SH-SY5Y (cell line): ENCODE results near the gene CPXM1.

Experiments used
- GATA2 ChIP-seq: IDR thresholded peaks from 2 replicates; pipeline ENCODE4 v1.6.1; 2011; ENCODE audit warnings: mild to moderate bottlenecking, low read depth, low read length
- GATA3 ChIP-seq: IDR thresholded peaks from 2 replicates; pipeline ENCODE4 v1.6.1; 2011; ENCODE audit warnings: low read depth, mild to moderate bottlenecking, low read length, moderate library complexity

GRCh38 chr20:2817341-2817726 is 16.9 kb upstream of the CPXM1 start:
- TF ChIP-seq GATA2: no peak
- TF ChIP-seq GATA3: no peak
